IMR-90 (cell line): ENCODE data around the gene AIFM2. TPM values are rescaled to one million over a fixed set of nuclear protein-coding genes. Genes with fewer than 3 reads are reported as not detected.

Source experiments
- ATAC-seq: fragments of 200-7000 bp; cut with Tn5 transposase; 2 replicates; pipeline ENCODE4 v1.9.1; 2020; ENCODE audit warnings: low read depth, mild to moderate bottlenecking, moderate library complexity
- BruUV-seq: library from RNA; stranded (reverse); fragments of 400-500 nt; replicated peaks from 2 replicates; lab custom pipeline; 2021; lab: Mats Ljungman, UMichigan
- CTCF ChIA-PET: fragments of 300-600 bp; formaldehyde crosslinking; extraction: SDS; loops from one replicate; lab custom pipeline; 2021; ENCODE audit warnings: antibody characterized with exemption; lab: Yijun Ruan, JAX
- POLR2A ChIA-PET: fragments of 300-600 bp; sonication (Branson Sonifier 250); formaldehyde crosslinking; loops from one replicate; lab custom pipeline; 2022; ENCODE audit warnings: antibody characterized with exemption; ENCODE audit not compliant: unreplicated experiment; lab: Charles Lee
- DNase-seq: peaks from one replicate; pipeline ENCODE4 v3.0.0; 2013
- H2AFZ ChIP-seq: replicated peaks from 2 replicates; pipeline ENCODE3; 2013; ENCODE audit warnings: low read length, mild to moderate bottlenecking; ENCODE audit not compliant: poor library complexity
- H2AK5ac ChIP-seq: 2 replicates; pipeline ENCODE4 v1.6.1; 2013; ENCODE audit warnings: low read depth, low read length, inconsistent platforms
- H2AK9ac ChIP-seq: replicated peaks from 2 replicates; pipeline ENCODE3; 2013; ENCODE audit warnings: mild to moderate bottlenecking, low read depth, low read length, moderate library complexity; ENCODE audit not compliant: poor library complexity
- H2BK120ac ChIP-seq: 2 replicates; pipeline ENCODE4 v1.6.1; 2013; ENCODE audit warnings: low read depth, low read length, inconsistent platforms
- H2BK15ac ChIP-seq: 3 replicates; pipeline ENCODE4 v1.6.1; 2013; ENCODE audit warnings: low read depth, low read length, inconsistent platforms
- H2BK20ac ChIP-seq: 2 replicates; pipeline ENCODE4 v1.6.1; 2013; ENCODE audit warnings: low read depth, mild to moderate bottlenecking, inconsistent platforms, low read length, moderate library complexity
- H2BK5ac ChIP-seq: 2 replicates; pipeline ENCODE4 v1.6.1; 2013; ENCODE audit warnings: mild to moderate bottlenecking, low read depth, low read length, inconsistent platforms; ENCODE audit not compliant: poor library complexity, severe bottlenecking
- H3K14ac ChIP-seq: replicated peaks from 2 replicates; pipeline ENCODE4 v1.6.1; 2013; ENCODE audit warnings: low read depth, low read length, inconsistent platforms
- H3K18ac ChIP-seq: 2 replicates; pipeline ENCODE4 v1.6.1; 2013; ENCODE audit warnings: low read depth, low read length, control low read depth
- H3K23ac ChIP-seq: 2 replicates; pipeline ENCODE4 v1.6.1; 2013; ENCODE audit warnings: low read depth, low read length, inconsistent platforms
- H3K27ac ChIP-seq: 2 replicates; pipeline ENCODE4 v1.5.1; 2013; ENCODE audit warnings: mild to moderate bottlenecking, control low read depth, low read length; ENCODE audit not compliant: insufficient read depth
- H3K27me3 ChIP-seq: 2 replicates; pipeline ENCODE4 v1.6.1; 2013; ENCODE audit warnings: low read length; ENCODE audit not compliant: control insufficient read depth, insufficient read depth
- H3K36me3 ChIP-seq: 2 replicates; pipeline ENCODE4 v1.6.1; 2013; ENCODE audit warnings: low read length, mixed read lengths; ENCODE audit not compliant: control insufficient read depth, insufficient read depth
- H3K4ac ChIP-seq: 2 replicates; pipeline ENCODE4 v1.6.1; 2013; ENCODE audit warnings: low read depth, low read length, inconsistent platforms
- H3K4me1 ChIP-seq: 2 replicates; pipeline ENCODE4 v1.6.1; 2013; ENCODE audit warnings: low read length, mixed read lengths; ENCODE audit not compliant: control insufficient read depth, insufficient read depth
- H3K4me2 ChIP-seq: 2 replicates; pipeline ENCODE4 v1.6.1; 2013; ENCODE audit warnings: low read depth, mild to moderate bottlenecking, control low read depth, low read length, moderate library complexity
- H3K4me3 ChIP-seq: 2 replicates; pipeline ENCODE4 v1.5.1; 2013; ENCODE audit warnings: low read depth, mild to moderate bottlenecking, control low read depth, low read length, moderate library complexity; ENCODE audit not compliant: insufficient read depth
- H3K56ac ChIP-seq: 2 replicates; pipeline ENCODE4 v1.6.1; 2013; ENCODE audit warnings: low read length, inconsistent platforms; ENCODE audit not compliant: insufficient read depth; ENCODE audit errors: extremely low read depth
- H3K79me1 ChIP-seq, 2 experiments: 2 replicates each; pipeline ENCODE4 v1.6.1; 2013; ENCODE audit warnings: low read length in 2 of 2, inconsistent platforms in 1 of 2, low read depth in 1 of 2
- H3K9ac ChIP-seq: 2 replicates; pipeline ENCODE4 v1.6.1; 2013; ENCODE audit warnings: low read depth, low read length, control low read depth
- H3K9me1 ChIP-seq: 2 replicates; pipeline ENCODE4 v1.6.1; 2013; ENCODE audit warnings: low read length, inconsistent platforms; ENCODE audit not compliant: insufficient read depth
- H3K9me3 ChIP-seq: 2 replicates; pipeline ENCODE4 v1.6.1; 2013; ENCODE audit warnings: low read length; ENCODE audit not compliant: control insufficient read depth, insufficient read depth
- H4K20me1 ChIP-seq: 2 replicates; pipeline ENCODE4 v1.6.1; 2013; ENCODE audit warnings: low read length, inconsistent platforms; ENCODE audit not compliant: insufficient read depth
- H4K5ac ChIP-seq: 2 replicates; pipeline ENCODE4 v1.6.1; 2013; ENCODE audit warnings: mild to moderate bottlenecking, low read depth, low read length, control low read depth
- H4K8ac ChIP-seq, 2 experiments: 2 replicates each; pipeline ENCODE4 v1.6.1; 2013; ENCODE audit warnings: low read depth in 2 of 2, low read length in 2 of 2, control low read depth in 1 of 2, inconsistent platforms in 1 of 2
- H4K91ac ChIP-seq: 2 replicates; pipeline ENCODE4 v1.6.1; 2013; ENCODE audit warnings: low read depth, low read length, inconsistent platforms; ENCODE audit not compliant: insufficient read depth
- BHLHE40 ChIP-seq: fragments of 150-350 bp; IDR thresholded peaks from 2 replicates; pipeline ENCODE4 v1.6.1; 2016; ENCODE audit warnings: mild to moderate bottlenecking, low read depth, low read length
- CHD1 ChIP-seq: IDR thresholded peaks from 2 replicates; pipeline ENCODE4 v1.6.1; 2012; ENCODE audit warnings: low read depth, low read length, improper control_type of control experiment
- FOS ChIP-seq: fragments of 150-350 bp; IDR thresholded peaks from 2 replicates; pipeline ENCODE4 v1.6.1; 2016; ENCODE audit warnings: low read depth, low read length
- MAZ ChIP-seq: IDR thresholded peaks from 2 replicates; pipeline ENCODE4 v1.6.1; 2012; ENCODE audit warnings: low read depth, mild to moderate bottlenecking, low read length, improper control_type of control experiment, moderate library complexity, borderline replicate concordance
- MXI1 ChIP-seq: IDR thresholded peaks from 2 replicates; pipeline ENCODE4 v1.6.1; 2012; ENCODE audit warnings: low read depth, mild to moderate bottlenecking, low read length, moderate library complexity, borderline replicate concordance
- NFE2L2 ChIP-seq: fragments of 150-350 bp; IDR thresholded peaks from 2 replicates; pipeline ENCODE4 v1.6.1; 2016; ENCODE audit warnings: low read depth, mild to moderate bottlenecking, low read length
- POLR2A ChIP-seq: IDR thresholded peaks from 2 replicates; pipeline ENCODE4 v1.6.1; 2012; ENCODE audit warnings: mild to moderate bottlenecking, low read depth, low read length
- RAD21 ChIP-seq: IDR thresholded peaks from 2 replicates; pipeline ENCODE4 v1.6.1; 2012; ENCODE audit warnings: low read length, improper control_type of control experiment
- RCOR1 ChIP-seq: IDR thresholded peaks from 2 replicates; pipeline ENCODE4 v1.6.1; 2012; ENCODE audit warnings: mild to moderate bottlenecking, low read length, improper control_type of control experiment; ENCODE audit not compliant: insufficient replicate concordance
- RFX5 ChIP-seq: IDR thresholded peaks from 2 replicates; pipeline ENCODE4 v1.8.0; 2012; ENCODE audit warnings: low read depth, mild to moderate bottlenecking, low read length, moderate library complexity
- SMC3 ChIP-seq: fragments of 150-350 bp; IDR thresholded peaks from 2 replicates; pipeline ENCODE4 v1.6.1; 2016; ENCODE audit warnings: low read depth, mild to moderate bottlenecking, antibody characterized with exemption, low read length, moderate library complexity
- WGBS, 2 experiments: methylation state at CpG; one replicate each; pipeline versions ENCODE4 v1.1.5 to v1.1.7; 2013; ENCODE audit warnings: missing lambda C conversion rate in 2 of 2; ENCODE audit not compliant: insufficient read length in 1 of 2; ENCODE audit errors: extremely low coverage in 2 of 2; 5-methylcytosine and 5-hydroxymethylcytosine counted together
- dilution Hi-C: fragments of 300-500 bp; cut with HindIII; formaldehyde crosslinking; loops from one replicate; pipeline ENCODE4 v1.14.3; 2018; ENCODE audit warnings: low sequenced_read_pairs; ENCODE audit not compliant: unreplicated experiment
- in situ Hi-C: fragments of 300-500 bp; cut with MboI; formaldehyde crosslinking; loops from 3 replicates; pipeline ENCODE4 v1.14.3; 2019; ENCODE audit warnings: low sequenced_read_pairs, inconsistent platforms, mixed read lengths
- intact Hi-C: fragments of 100-400 bp; cut with micrococcal nuclease; formaldehyde crosslinking; loops from 2 replicates; pipeline ENCODE4 v1.10.0; 2022
- polyA plus RNA-seq, 3 experiments: library from polyadenylated mRNA; depleted of rRNA; stranded (reverse); fragments of >200 nt; gene quantifications; 2 replicates each; pipeline ENCODE4 v1.2.3, GENCODE V29; 2012; ENCODE audit warnings: low replicate concordance in 1 of 3
- total RNA-seq: library from RNA; depleted of rRNA; stranded (reverse); fragments of >200 nt; gene quantifications from 2 replicates; pipeline ENCODE4 v1.2.3, GENCODE V29; 2012
- TF ChIP-seq, protein P1 (sequence below): fragments of 150-350 bp; IDR thresholded peaks from 2 replicates; pipeline ENCODE4 v1.6.1; 2016; ENCODE audit warnings: low read depth, mild to moderate bottlenecking, low read length, moderate library complexity, borderline replicate concordance
- TF ChIP-seq, protein P2 (sequence below): conservative IDR thresholded peaks from 2 replicates; pipeline ENCODE4 v1.5.1; 2012; ENCODE audit warnings: mild to moderate bottlenecking, low read depth, low read length, improper control_type of control experiment
- TF ChIP-seq, protein P3 (sequence below): fragments of 150-350 bp; IDR thresholded peaks from 2 replicates; pipeline ENCODE4 v1.6.1; 2017; ENCODE audit warnings: mild to moderate bottlenecking, antibody characterized with exemption, low read length, low read depth

The AIFM2 gene
- total and polyA plus RNA-seq, 2 of the 4 experiments (the other 2 are of a cell fraction), result 2.0 to 4.6 TPM

DNA sequence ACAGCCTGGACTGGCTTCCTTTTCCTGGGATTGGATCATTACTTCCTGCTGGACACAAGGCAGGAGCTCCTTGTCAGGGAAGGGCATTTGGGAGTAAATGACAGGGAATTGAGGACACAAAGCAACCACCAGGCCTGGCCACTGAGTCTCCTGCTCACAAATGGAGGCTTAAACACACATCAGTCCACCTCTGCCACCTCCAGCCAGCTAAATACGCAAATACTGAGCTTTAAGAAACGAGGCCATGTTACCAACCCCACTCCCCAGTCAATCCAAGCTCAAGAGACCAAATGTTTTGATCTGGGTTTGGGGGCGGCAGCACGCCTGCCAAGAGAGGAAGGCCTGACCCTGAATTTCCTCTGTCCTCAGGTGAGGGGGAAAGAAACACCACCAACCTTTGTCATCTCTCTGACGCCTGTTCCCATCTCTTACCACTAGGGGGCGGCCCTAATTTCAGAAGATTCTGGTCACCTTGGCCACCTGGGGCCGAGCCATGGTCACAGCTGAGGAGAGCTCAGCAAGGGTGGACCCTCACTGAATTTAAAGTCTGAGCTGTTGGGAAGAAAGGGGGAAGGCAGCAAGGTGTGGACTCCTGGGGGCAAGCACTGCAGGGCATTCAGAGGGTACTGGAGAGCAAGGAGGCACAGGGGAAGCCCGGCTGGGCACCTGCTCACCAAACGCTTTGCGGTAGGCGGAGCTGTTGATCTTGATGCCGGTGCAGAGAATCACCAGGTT is 16.5 kb downstream of the AIFM2 start:
- H2AK5ac ChIP-seq, result peak overlapping the region; percentile 61
- H4K8ac ChIP-seq, result no peak overlapping the region
- ChIA-PET POLR2A (interaction anchor here (0.6 kb wide), 1 partner anchor 23 kb away, joined by 5 read pairs; no protein-coding TSS in a partner anchor), CTCF (interaction anchor here (0.6 to 2.1 kb wide), 10 partner anchors 11 to 241 kb away, joined by 3 to 12 read pairs (median 3); partner anchors contain the start of gene TYSND1)
- no peak overlapping the region for H3K56ac ChIP-seq
- H3K27me3 ChIP-seq, result no peaks in the 10 kb centered on the region
- no peak overlapping the region for H3K27ac ChIP-seq
- H4K5ac ChIP-seq, result no peak overlapping the region
- H3K79me1 ChIP-seq, result peaks cover 0 to 7% of the 10 kb centered on the region in 2 experiments; a peak in 2 of 4 replicates
- peaks cover 56% of the 10 kb centered on the region for H3K36me3 ChIP-seq
- H3K4me2 ChIP-seq, result no peak overlapping the region
- in situ Hi-C loops (no loop called here), intact Hi-C loops (no loop called here), dilution Hi-C loops (no loop called here)
- no peak overlapping the region for H2BK20ac ChIP-seq
- H3K9me3 ChIP-seq, result no peaks in the 10 kb centered on the region
- no peak overlapping the region for H3K4ac ChIP-seq
- no peak overlapping the region for H3K9ac ChIP-seq
- peak overlapping the region; percentile 69 for H2AK9ac ChIP-seq
- peak overlapping the region; percentile 65 for H2AFZ ChIP-seq
- H3K23ac ChIP-seq, result no peak overlapping the region
- H3K4me3 ChIP-seq, result no peak overlapping the region
- peak; percentile 44 for TF ChIP-seq SMC3
- TF ChIP-seq, protein P1, sequence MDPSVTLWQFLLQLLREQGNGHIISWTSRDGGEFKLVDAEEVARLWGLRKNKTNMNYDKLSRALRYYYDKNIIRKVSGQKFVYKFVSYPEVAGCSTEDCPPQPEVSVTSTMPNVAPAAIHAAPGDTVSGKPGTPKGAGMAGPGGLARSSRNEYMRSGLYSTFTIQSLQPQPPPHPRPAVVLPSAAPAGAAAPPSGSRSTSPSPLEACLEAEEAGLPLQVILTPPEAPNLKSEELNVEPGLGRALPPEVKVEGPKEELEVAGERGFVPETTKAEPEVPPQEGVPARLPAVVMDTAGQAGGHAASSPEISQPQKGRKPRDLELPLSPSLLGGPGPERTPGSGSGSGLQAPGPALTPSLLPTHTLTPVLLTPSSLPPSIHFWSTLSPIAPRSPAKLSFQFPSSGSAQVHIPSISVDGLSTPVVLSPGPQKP, result no peak
- TF ChIP-seq, protein P2, sequence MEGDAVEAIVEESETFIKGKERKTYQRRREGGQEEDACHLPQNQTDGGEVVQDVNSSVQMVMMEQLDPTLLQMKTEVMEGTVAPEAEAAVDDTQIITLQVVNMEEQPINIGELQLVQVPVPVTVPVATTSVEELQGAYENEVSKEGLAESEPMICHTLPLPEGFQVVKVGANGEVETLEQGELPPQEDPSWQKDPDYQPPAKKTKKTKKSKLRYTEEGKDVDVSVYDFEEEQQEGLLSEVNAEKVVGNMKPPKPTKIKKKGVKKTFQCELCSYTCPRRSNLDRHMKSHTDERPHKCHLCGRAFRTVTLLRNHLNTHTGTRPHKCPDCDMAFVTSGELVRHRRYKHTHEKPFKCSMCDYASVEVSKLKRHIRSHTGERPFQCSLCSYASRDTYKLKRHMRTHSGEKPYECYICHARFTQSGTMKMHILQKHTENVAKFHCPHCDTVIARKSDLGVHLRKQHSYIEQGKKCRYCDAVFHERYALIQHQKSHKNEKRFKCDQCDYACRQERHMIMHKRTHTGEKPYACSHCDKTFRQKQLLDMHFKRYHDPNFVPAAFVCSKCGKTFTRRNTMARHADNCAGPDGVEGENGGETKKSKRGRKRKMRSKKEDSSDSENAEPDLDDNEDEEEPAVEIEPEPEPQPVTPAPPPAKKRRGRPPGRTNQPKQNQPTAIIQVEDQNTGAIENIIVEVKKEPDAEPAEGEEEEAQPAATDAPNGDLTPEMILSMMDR, result peak; percentile 64
- TF ChIP-seq MXI1, result no peak
- peak; percentile 39 for TF ChIP-seq RAD21
- TF ChIP-seq BHLHE40, result no peak
- TF ChIP-seq CHD1, result no peak
- no peak for TF ChIP-seq POLR2A
- TF ChIP-seq FOS, result no peak
- no peak for TF ChIP-seq RCOR1
- TF ChIP-seq, protein P3, sequence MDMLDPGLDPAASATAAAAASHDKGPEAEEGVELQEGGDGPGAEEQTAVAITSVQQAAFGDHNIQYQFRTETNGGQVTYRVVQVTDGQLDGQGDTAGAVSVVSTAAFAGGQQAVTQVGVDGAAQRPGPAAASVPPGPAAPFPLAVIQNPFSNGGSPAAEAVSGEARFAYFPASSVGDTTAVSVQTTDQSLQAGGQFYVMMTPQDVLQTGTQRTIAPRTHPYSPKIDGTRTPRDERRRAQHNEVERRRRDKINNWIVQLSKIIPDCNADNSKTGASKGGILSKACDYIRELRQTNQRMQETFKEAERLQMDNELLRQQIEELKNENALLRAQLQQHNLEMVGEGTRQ, result no peak
- TF ChIP-seq NFE2L2, result no peak
- no peak for TF ChIP-seq MAZ
- TF ChIP-seq RFX5, result no peak
- H3K9me1 ChIP-seq, result 0 out of 2 replicates have a peak, but pooled peaks cover 2% of the 10 kb centered on the region
- H3K4me1 ChIP-seq, result no peaks in the 10 kb centered on the region
- no TSS peak for BruUV-seq
- DNase-seq (peak; percentile 9), ATAC-seq (peak; percentile 85)
- no peak overlapping the region for H3K14ac ChIP-seq
- H4K20me1 ChIP-seq, result peaks cover 8% of the 10 kb centered on the region
- H2BK5ac ChIP-seq, result no peak overlapping the region
- no peak overlapping the region for H3K18ac ChIP-seq
- WGBS, 2 experiments, result 83% methylated on average over 1 of the region's 12 CpGs; no CpG with 5 or more reads in 1 of the 2 experiments
- H2BK15ac ChIP-seq, result no peak overlapping the region
- no peak overlapping the region for H4K91ac ChIP-seq
- no peak overlapping the region for H2BK120ac ChIP-seq
